ENCODE measurements around the gene NDUFS1. TPM values are rescaled to one million over a fixed set of nuclear protein-coding genes. Genes with fewer than 3 reads are reported as not detected.

Gene NDUFS1
- total and polyA plus RNA-seq, 2 of the 8 experiments (the other 6 are each of a cell fraction or from before 2014, with no cell fraction given), result 42.1 to 97.0 TPM

DNA sequence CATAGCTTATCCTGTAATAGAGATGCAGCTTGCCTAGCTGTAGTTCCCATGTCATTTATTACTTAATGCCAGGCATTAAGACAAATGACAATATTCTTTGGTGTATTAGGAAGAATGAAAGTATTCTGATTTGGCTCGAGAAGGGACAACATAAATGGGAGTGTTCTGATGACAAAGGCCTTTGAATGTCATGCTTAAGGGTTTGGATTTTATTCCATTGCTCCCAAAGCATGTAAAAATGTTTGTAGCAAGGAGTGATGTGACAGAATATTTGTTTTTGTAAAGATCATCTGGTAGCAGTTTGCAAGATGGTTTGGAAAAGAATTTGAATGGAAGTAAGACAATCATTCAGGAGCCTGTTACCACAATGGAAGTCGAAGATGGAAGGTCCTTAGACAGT is 30.9 kb upstream of the NDUFS1 start:
- no peaks in the 10 kb centered on the region for H3K9me3 ChIP-seq (ENCODE audit: insufficient read depth in 2 of 2, low read depth in 1 of 2, low read length in 1 of 2)
- DNase-seq (ENCODE audit: low read depth in 1 of 2, low spot score in 2 of 2) (no peak), FAIRE-seq (no peak)
- no peak overlapping the region for H2BK5ac ChIP-seq (ENCODE audit: low read depth, low read length)
- no peak overlapping the region for H3K18ac ChIP-seq (ENCODE audit: extremely low read depth, low read length)
- H3K23ac ChIP-seq (ENCODE audit: insufficient read length), result no peak overlapping the region
- WGBS, 2 experiments (ENCODE audit: extremely low coverage in 1 of 2, insufficient coverage in 1 of 2, insufficient read length in 1 of 2, insufficient replicate concordance in 2 of 2, low coverage in 1 of 2, low lambda C conversion rate in 2 of 2, missing lambda C conversion rate in 1 of 2), result 89% methylated on average over 2 of the region's 2 CpGs; no CpG with 5 or more reads in 1 of the 2 experiments
- H4K91ac ChIP-seq (replicated peaks; ENCODE audit: insufficient read length, low read length), result no peak overlapping the region
- no peaks in the 10 kb centered on the region for H4K20me1 ChIP-seq (replicated peaks in 1 of 2; ENCODE audit: control insufficient read depth in 1 of 2, insufficient read depth in 2 of 2, low read length in 2 of 2)
- no peak overlapping the region for H3K4ac ChIP-seq (replicated peaks; ENCODE audit: insufficient read length, low read depth, low read length)
- H4K5ac ChIP-seq (ENCODE audit: insufficient read length, low read depth, low read length), result no peak overlapping the region
- H3K4me3 ChIP-seq (ENCODE audit: extremely low read depth in 1 of 4, insufficient read depth in 2 of 4, low read depth in 3 of 4, low read length in 4 of 4), result no peak overlapping the region
- no peak overlapping the region for H2AK5ac ChIP-seq (ENCODE audit: low read depth, low read length)
- peaks cover 2% of the 10 kb centered on the region; the same call in 1 of the 2 replicates for H3K23me2 ChIP-seq (ENCODE audit: low read depth, low read length)
- H3K27me3 ChIP-seq (replicated peaks in 1 of 4; ENCODE audit: control insufficient read depth in 3 of 4, extremely low read depth in 1 of 4, insufficient read depth in 3 of 4, low read length in 3 of 4), result no peaks in the 10 kb centered on the region
- H3K4me1 ChIP-seq (replicated peaks in 1 of 4; ENCODE audit: control insufficient read depth in 3 of 4, insufficient read depth in 4 of 4, low read length in 3 of 4), result no peaks in the 10 kb centered on the region
- no peak overlapping the region for H4K8ac ChIP-seq (ENCODE audit: extremely low read depth, insufficient read depth, low read length)
- H2BK20ac ChIP-seq (ENCODE audit: low read length), result no peak overlapping the region
- no peak overlapping the region for H3K14ac ChIP-seq (ENCODE audit: insufficient read length)
- no peaks in the 10 kb centered on the region for H3K79me2 ChIP-seq (ENCODE audit: control insufficient read depth in 1 of 2, insufficient read depth in 2 of 2, low read length in 2 of 2)
- no peak overlapping the region for H3K9ac ChIP-seq (replicated peaks in 1 of 4; ENCODE audit: extremely low read depth in 1 of 4, low read depth in 3 of 4, low read length in 3 of 4)
- H3K4me2 ChIP-seq (ENCODE audit: insufficient read depth in 1 of 2, low read depth in 2 of 2, low read length in 2 of 2), result no peak overlapping the region
- no peak overlapping the region for H2BK120ac ChIP-seq (replicated peaks; ENCODE audit: low read depth, low read length)
- H3K36me3 ChIP-seq (ENCODE audit: control insufficient read depth in 2 of 4, insufficient read depth in 4 of 4, low read length in 3 of 4), result no peaks in the 10 kb centered on the region
- ChIA-PET POLR2A (ENCODE audit: partially characterized antibody) (no interaction called here), CTCF (ENCODE audit: partially characterized antibody) (interaction anchor here (2.4 kb wide), 1 partner anchor 25 kb away, joined by 10 read pairs; no protein-coding TSS in a partner anchor)
- H2AFZ ChIP-seq (ENCODE audit: low read length), result no peak overlapping the region
- H3K56ac ChIP-seq (replicated peaks; ENCODE audit: insufficient read length, low read depth, low read length), result no peak overlapping the region
- no peak overlapping the region for H2BK12ac ChIP-seq (ENCODE audit: low read depth, low read length)
- H3K79me1 ChIP-seq (ENCODE audit: low read depth, low read length), result no peaks in the 10 kb centered on the region
- H3K27ac ChIP-seq (ENCODE audit: low read depth, low read length), result no peak overlapping the region
- no peak overlapping the region for H2BK15ac ChIP-seq (ENCODE audit: low read length)
- TF ChIP-seq PHF8 (conservative IDR thresholded peaks at IDR 0.05; ENCODE audit: low read depth, low read length) (no peak), KDM1A (IDR thresholded peaks at IDR 0.05; ENCODE audit: borderline replicate concordance, low read length) (no peak)

Measured in H1 (cell line).